ENCODE data around the gene BOD1L1.

The BOD1L1 gene

DNA sequence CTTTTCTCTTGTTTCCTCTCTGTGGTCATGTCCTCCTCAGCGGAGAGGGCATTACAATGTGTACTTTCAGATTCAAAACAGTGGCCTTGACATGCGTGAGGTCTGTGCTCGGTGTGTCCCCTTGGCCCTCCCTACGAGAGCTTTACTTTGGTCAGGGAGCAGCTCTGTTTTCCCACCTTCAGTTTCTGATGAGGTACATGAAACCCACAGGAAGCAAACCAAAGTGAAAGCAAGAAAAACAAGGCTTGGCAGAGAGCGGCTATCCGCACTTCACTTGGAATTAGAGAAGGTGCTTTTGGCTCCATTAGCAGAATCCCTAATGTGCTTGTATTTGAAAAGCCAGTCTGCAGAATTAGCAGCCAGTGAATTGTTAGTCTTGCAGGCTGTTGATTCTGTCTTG is 19.5 kb upstream of the BOD1L1 start:
- no peaks in the 10 kb centered on the region for H4K20me1 ChIP-seq (ENCODE audit: insufficient read depth, low read length)
- 0 out of 2 replicates have a peak overlapping the region, but pooled peaks have one; percentile 5 for H2AFZ ChIP-seq (ENCODE audit: low read length)
- H3K36me3 ChIP-seq (replicated peaks; ENCODE audit: insufficient read depth, low read length): no peaks in the 10 kb centered on the region
- no peak for DNase-seq
- H3K9ac ChIP-seq (ENCODE audit: low read length): no peak overlapping the region
- no peaks in the 10 kb centered on the region for H3K9me3 ChIP-seq (replicated peaks; ENCODE audit: insufficient read depth, low read length)
- H3K27me3 ChIP-seq (replicated peaks; ENCODE audit: insufficient read depth, low read length): no peaks in the 10 kb centered on the region
- H3K4me3 ChIP-seq (ENCODE audit: low read length): 0 out of 2 replicates have a peak overlapping the region, but pooled peaks have one; percentile 19
- H3K79me2 ChIP-seq (ENCODE audit: low read length): no peaks in the 10 kb centered on the region
- no peaks in the 10 kb centered on the region for H3K4me1 ChIP-seq (ENCODE audit: low read length)
- peak overlapping the region; percentile 49 for H3K4me2 ChIP-seq (ENCODE audit: low read depth, low read length)
- H3K27ac ChIP-seq (ENCODE audit: low read length): no peak overlapping the region
- H3F3A ChIP-seq (ENCODE audit: insufficient read depth, low read length): no peaks in the 10 kb centered on the region
- no peaks in the 10 kb centered on the region for H3K9me2 ChIP-seq (replicated peaks; ENCODE audit: insufficient read depth, low read length)
- TF ChIP-seq EZH2 (optimal IDR thresholded peaks at IDR 0.05; ENCODE audit: low read depth, low read length) (no peak), EZH2phosphoT487 (IDR thresholded peaks at IDR 0.05; ENCODE audit: low read length) (no peak)
- TF ChIP-seq, protein P1, sequence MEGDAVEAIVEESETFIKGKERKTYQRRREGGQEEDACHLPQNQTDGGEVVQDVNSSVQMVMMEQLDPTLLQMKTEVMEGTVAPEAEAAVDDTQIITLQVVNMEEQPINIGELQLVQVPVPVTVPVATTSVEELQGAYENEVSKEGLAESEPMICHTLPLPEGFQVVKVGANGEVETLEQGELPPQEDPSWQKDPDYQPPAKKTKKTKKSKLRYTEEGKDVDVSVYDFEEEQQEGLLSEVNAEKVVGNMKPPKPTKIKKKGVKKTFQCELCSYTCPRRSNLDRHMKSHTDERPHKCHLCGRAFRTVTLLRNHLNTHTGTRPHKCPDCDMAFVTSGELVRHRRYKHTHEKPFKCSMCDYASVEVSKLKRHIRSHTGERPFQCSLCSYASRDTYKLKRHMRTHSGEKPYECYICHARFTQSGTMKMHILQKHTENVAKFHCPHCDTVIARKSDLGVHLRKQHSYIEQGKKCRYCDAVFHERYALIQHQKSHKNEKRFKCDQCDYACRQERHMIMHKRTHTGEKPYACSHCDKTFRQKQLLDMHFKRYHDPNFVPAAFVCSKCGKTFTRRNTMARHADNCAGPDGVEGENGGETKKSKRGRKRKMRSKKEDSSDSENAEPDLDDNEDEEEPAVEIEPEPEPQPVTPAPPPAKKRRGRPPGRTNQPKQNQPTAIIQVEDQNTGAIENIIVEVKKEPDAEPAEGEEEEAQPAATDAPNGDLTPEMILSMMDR (IDR thresholded peaks at IDR 0.05; ENCODE audit: low read length): no peak

DNA sequence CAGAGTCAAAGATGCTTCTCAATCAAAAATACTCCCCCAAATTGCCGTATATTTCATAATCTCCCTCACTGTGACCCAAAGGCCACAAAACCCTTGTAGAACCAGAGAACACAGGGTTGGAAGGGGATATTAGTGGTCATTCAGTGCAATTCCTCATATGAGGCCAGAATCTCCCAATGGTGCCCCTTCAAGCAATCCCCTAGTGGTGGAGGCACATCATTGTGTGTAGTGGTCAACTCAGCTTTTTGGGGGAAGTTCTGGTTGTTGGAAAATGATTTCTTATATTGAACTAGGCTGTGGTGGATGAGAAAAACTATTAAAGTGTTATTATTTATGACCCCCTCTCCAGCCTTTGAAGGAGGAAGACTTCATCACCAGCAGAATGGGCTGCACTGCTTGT is 17.6 kb upstream of the BOD1L1 start:
- no peak overlapping the region for H3K27ac ChIP-seq (ENCODE audit: low read length)
- H3K36me3 ChIP-seq (replicated peaks; ENCODE audit: insufficient read depth, low read length): no peaks in the 10 kb centered on the region
- no peaks in the 10 kb centered on the region for H3K4me1 ChIP-seq (ENCODE audit: low read length)
- no peaks in the 10 kb centered on the region for H3K9me3 ChIP-seq (replicated peaks; ENCODE audit: insufficient read depth, low read length)
- H3K27me3 ChIP-seq (replicated peaks; ENCODE audit: insufficient read depth, low read length): no peaks in the 10 kb centered on the region
- no peaks in the 10 kb centered on the region for H3K79me2 ChIP-seq (ENCODE audit: low read length)
- no peak overlapping the region for H3K4me2 ChIP-seq (ENCODE audit: low read depth, low read length)
- no peaks in the 10 kb centered on the region for H3K9me2 ChIP-seq (replicated peaks; ENCODE audit: insufficient read depth, low read length)
- H3K9ac ChIP-seq (ENCODE audit: low read length): no peak overlapping the region
- H3K4me3 ChIP-seq (ENCODE audit: low read length): no peak overlapping the region
- no peaks in the 10 kb centered on the region for H3F3A ChIP-seq (ENCODE audit: insufficient read depth, low read length)
- TF ChIP-seq, protein P1 (IDR thresholded peaks at IDR 0.05; ENCODE audit: low read length): 0 out of 2 replicates have a peak, but pooled peaks have one; percentile 7
- TF ChIP-seq EZH2 (optimal IDR thresholded peaks at IDR 0.05; ENCODE audit: low read depth, low read length): no peak
- TF ChIP-seq EZH2phosphoT487 (IDR thresholded peaks at IDR 0.05; ENCODE audit: low read length): no peak
- DNase-seq: no peak
- no peaks in the 10 kb centered on the region for H4K20me1 ChIP-seq (ENCODE audit: insufficient read depth, low read length)
- no peak overlapping the region for H2AFZ ChIP-seq (ENCODE audit: low read length)

DNA sequence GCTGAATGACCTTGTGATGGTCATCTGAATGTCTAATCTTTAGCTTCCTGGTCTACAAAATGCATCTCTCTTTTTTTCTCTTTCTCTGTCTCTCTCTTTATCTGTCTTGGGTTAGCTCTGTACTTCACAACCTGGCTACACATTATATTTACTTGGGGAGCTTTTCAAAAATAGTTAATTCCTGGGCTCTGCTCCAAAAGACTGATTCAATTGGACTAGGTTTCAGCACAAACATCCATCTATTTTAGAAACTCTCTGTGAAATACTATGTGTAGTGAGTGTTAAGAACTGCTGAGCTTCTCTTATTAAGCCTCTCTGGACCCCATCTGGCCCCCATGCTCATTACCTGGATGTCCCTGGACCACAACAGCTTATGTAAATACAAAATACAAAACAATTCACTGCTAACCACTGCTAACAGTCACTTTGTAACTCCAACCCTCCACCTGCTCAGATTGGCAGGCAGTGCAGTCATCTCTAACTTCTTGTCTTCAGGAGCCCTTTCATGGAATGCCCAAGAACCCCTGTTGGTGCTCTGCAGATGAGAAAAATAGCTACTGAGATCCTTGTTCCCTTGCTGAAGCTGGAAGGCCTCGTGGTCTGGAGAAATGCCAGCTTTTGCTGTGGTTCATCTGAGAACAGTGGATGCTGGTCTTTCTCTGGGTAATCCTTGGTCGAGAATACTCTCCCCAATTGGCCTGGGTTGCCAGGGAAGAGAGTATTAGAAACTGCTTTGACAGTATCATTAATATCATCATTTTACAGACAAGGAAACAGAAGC is 14.8 kb upstream of the BOD1L1 start:
- Histone ChIP-seq H3K4me3 (ENCODE audit: low read length) (no peak overlapping the region), H3K36me3 (replicated peaks; ENCODE audit: insufficient read depth, low read length) (no peaks in the 10 kb centered on the region), H3K9ac (ENCODE audit: low read length) (no peak overlapping the region), H4K20me1 (ENCODE audit: insufficient read depth, low read length) (no peaks in the 10 kb centered on the region), H3F3A (ENCODE audit: insufficient read depth, low read length) (no peaks in the 10 kb centered on the region), H3K9me3 (replicated peaks; ENCODE audit: insufficient read depth, low read length) (no peaks in the 10 kb centered on the region), H3K27ac (ENCODE audit: low read length) (no peak overlapping the region), H3K4me1 (ENCODE audit: low read length) (no peaks in the 10 kb centered on the region), H3K9me2 (replicated peaks; ENCODE audit: insufficient read depth, low read length) (no peaks in the 10 kb centered on the region), H3K79me2 (ENCODE audit: low read length) (no peaks in the 10 kb centered on the region), H3K27me3 (replicated peaks; ENCODE audit: insufficient read depth, low read length) (no peaks in the 10 kb centered on the region), H3K4me2 (ENCODE audit: low read depth, low read length) (no peak overlapping the region), H2AFZ (ENCODE audit: low read length) (no peak overlapping the region)
- TF ChIP-seq, protein P1 (IDR thresholded peaks at IDR 0.05; ENCODE audit: low read length): no peak
- TF ChIP-seq EZH2phosphoT487 (IDR thresholded peaks at IDR 0.05; ENCODE audit: low read length): no peak
- no peak for TF ChIP-seq EZH2 (optimal IDR thresholded peaks at IDR 0.05; ENCODE audit: low read depth, low read length)
- DNase-seq: no peak

All from MM.1S (cell line).